H9 (cell line): ENCODE results near the gene MGAT4A. TPM values are rescaled to one million over a fixed set of nuclear protein-coding genes. Genes with fewer than 3 reads are reported as not detected.

Experiments used
- DNase-seq: peaks from one replicate; pipeline ENCODE4 v3.0.0-alpha.2; 2017
- H2AFZ ChIP-seq: one replicate; pipeline ENCODE4 v1.6.1; 2013; ENCODE audit warnings: mild to moderate bottlenecking, low read length, control low read depth, moderate library complexity
- H2AK5ac ChIP-seq: 2 replicates; pipeline ENCODE4 v1.6.1; 2013; ENCODE audit warnings: low read length, control low read depth, mixed read lengths; ENCODE audit not compliant: insufficient read length
- H2BK120ac ChIP-seq: one replicate; pipeline ENCODE4 v1.6.1; 2013; ENCODE audit warnings: low read depth, mild to moderate bottlenecking, low read length, control low read depth, inconsistent platforms; ENCODE audit not compliant: poor library complexity, severe bottlenecking
- H2BK12ac ChIP-seq: 2 replicates; pipeline ENCODE4 v1.6.1; 2013; ENCODE audit warnings: low read length, control low read depth, mixed read lengths, low read depth; ENCODE audit not compliant: insufficient read length
- H2BK15ac ChIP-seq: 2 replicates; pipeline ENCODE4 v1.6.1; 2013; ENCODE audit warnings: low read depth, low read length, control low read depth
- H2BK20ac ChIP-seq: one replicate; pipeline ENCODE4 v1.6.1; 2013; ENCODE audit warnings: low read depth, mild to moderate bottlenecking, low read length, control low read depth, inconsistent platforms; ENCODE audit not compliant: poor library complexity, severe bottlenecking
- H2BK5ac ChIP-seq: 2 replicates; pipeline ENCODE4 v1.6.1; 2013; ENCODE audit warnings: low read length, control low read depth, mixed read lengths; ENCODE audit not compliant: insufficient read length
- H3K14ac ChIP-seq: 2 replicates; pipeline ENCODE4 v1.6.1; 2013; ENCODE audit warnings: low read length, control low read depth; ENCODE audit not compliant: insufficient read depth
- H3K18ac ChIP-seq: 2 replicates; pipeline ENCODE4 v1.6.1; 2013; ENCODE audit warnings: low read depth, mild to moderate bottlenecking, mixed read lengths, low read length, control low read depth; ENCODE audit not compliant: insufficient read length
- H3K23ac ChIP-seq: 2 replicates; pipeline ENCODE4 v1.6.1; 2013; ENCODE audit warnings: low read length, control low read depth, mixed read lengths, low read depth; ENCODE audit not compliant: insufficient read length
- H3K23me2 ChIP-seq: 2 replicates; pipeline ENCODE4 v1.6.1; 2013; ENCODE audit warnings: low read depth, mild to moderate bottlenecking, mixed read lengths, low read length, control low read depth; ENCODE audit not compliant: insufficient read length, poor library complexity, severe bottlenecking
- H3K27ac ChIP-seq: 2 replicates; pipeline ENCODE4 v1.5.1; 2013; ENCODE audit warnings: low read length, control low read depth, mixed read lengths, low read depth; ENCODE audit not compliant: insufficient read length
- H3K27me3 ChIP-seq: 2 replicates; pipeline ENCODE4 v1.6.1; 2013; ENCODE audit warnings: low read length, control low read depth, inconsistent platforms; ENCODE audit not compliant: insufficient read depth
- H3K4ac ChIP-seq: 2 replicates; pipeline ENCODE4 v1.6.1; 2013; ENCODE audit warnings: low read depth, mild to moderate bottlenecking, control low read depth, inconsistent platforms, low read length, moderate library complexity
- H3K4me1 ChIP-seq: 2 replicates; pipeline ENCODE4 v1.6.1; 2013; ENCODE audit warnings: low read length, control low read depth, inconsistent platforms; ENCODE audit not compliant: insufficient read depth
- H3K4me2 ChIP-seq: 2 replicates; pipeline ENCODE4 v1.6.1; 2013; ENCODE audit warnings: low read length, control low read depth, mixed read lengths; ENCODE audit not compliant: insufficient read length, insufficient read depth
- H3K56ac ChIP-seq: 2 replicates; pipeline ENCODE4 v1.6.1; 2013; ENCODE audit warnings: low read depth, mild to moderate bottlenecking, mixed read lengths, low read length, control low read depth; ENCODE audit not compliant: insufficient read length
- H3K79me1 ChIP-seq: 2 replicates; pipeline ENCODE4 v1.6.1; 2013; ENCODE audit warnings: low read depth, mild to moderate bottlenecking, moderate library complexity, low read length, control low read depth, inconsistent platforms; ENCODE audit not compliant: insufficient read depth, poor library complexity, severe bottlenecking
- H3K79me2 ChIP-seq: 2 replicates; pipeline ENCODE4 v1.6.1; 2013; ENCODE audit warnings: low read length, control low read depth, inconsistent platforms; ENCODE audit not compliant: insufficient read depth
- H3K9ac ChIP-seq: 2 replicates; pipeline ENCODE4 v1.6.1; 2013; ENCODE audit warnings: low read length, control low read depth, mixed read lengths; ENCODE audit not compliant: insufficient read length; ENCODE audit errors: extremely low read depth
- H3K9me3 ChIP-seq: one replicate; pipeline ENCODE4 v1.6.1; 2013; ENCODE audit warnings: low read depth, low read length, inconsistent platforms; ENCODE audit not compliant: control insufficient read depth
- H3T11ph ChIP-seq: one replicate; pipeline ENCODE4 v1.6.1; 2013; ENCODE audit warnings: mild to moderate bottlenecking, low read length, control low read depth, inconsistent platforms
- H4K20me1 ChIP-seq: one replicate; pipeline ENCODE4 v1.6.1; 2013; ENCODE audit not compliant: control insufficient read depth, insufficient read length, insufficient read depth
- H4K5ac ChIP-seq: 2 replicates; pipeline ENCODE4 v1.6.1; 2013; ENCODE audit warnings: low read depth, mild to moderate bottlenecking, mixed read lengths, low read length, control low read depth; ENCODE audit not compliant: insufficient read length
- H4K8ac ChIP-seq: replicated peaks from 2 replicates; pipeline ENCODE4 v1.6.1; 2013; ENCODE audit warnings: low read length, control low read depth, mixed read lengths, low read depth; ENCODE audit not compliant: insufficient read length
- H4K91ac ChIP-seq: 2 replicates; pipeline ENCODE4 v1.6.1; 2013; ENCODE audit warnings: low read depth, mild to moderate bottlenecking, moderate library complexity, mixed read lengths, low read length, control low read depth; ENCODE audit not compliant: insufficient read length
- H3K27ac Mint-ChIP-seq, 3 experiments: 2 replicates in 2 of 3; 3 replicates in 1 of 3; pipeline ENCODE4 v1.8.0; 2020 to 2021; ENCODE audit warnings: mixed read lengths in 3 of 3, mild to moderate bottlenecking in 1 of 3, moderate library complexity in 1 of 3
- H3K27me3 Mint-ChIP-seq: 2 replicates; pipeline ENCODE4 v1.8.0; 2021; ENCODE audit warnings: low read depth, mild to moderate bottlenecking, moderate library complexity, mixed read lengths
- H3K36me3 Mint-ChIP-seq, 3 experiments: 2 replicates in 2 of 3; 3 replicates in 1 of 3; pipeline ENCODE4 v1.8.0; 2020 to 2021; ENCODE audit warnings: low read depth in 3 of 3, mixed read lengths in 3 of 3; ENCODE audit not compliant: insufficient read depth in 1 of 3
- H3K4me1 Mint-ChIP-seq, 2 experiments: 2 replicates each; pipeline ENCODE4 v1.8.0; 2020; ENCODE audit warnings: mixed read lengths in 2 of 2
- H3K4me3 Mint-ChIP-seq, 2 experiments: 2 replicates in 1 of 2; 3 replicates in 1 of 2; pipeline ENCODE4 v1.8.0; 2020 to 2021; ENCODE audit warnings: mild to moderate bottlenecking in 2 of 2, mixed read lengths in 2 of 2, moderate library complexity in 1 of 2
- H3K9me3 Mint-ChIP-seq, 2 experiments: 2 replicates in 1 of 2; 3 replicates in 1 of 2; pipeline ENCODE4 v1.8.0; 2020; ENCODE audit warnings: mild to moderate bottlenecking in 2 of 2, mixed read lengths in 2 of 2, moderate library complexity in 1 of 2
- CTCF ChIP-seq: fragments of 200-600 bp; sonication (generic); conservative IDR thresholded peaks from 3 replicates; pipeline ENCODE4 v1.8.0; 2021; ENCODE audit warnings: antibody characterized with exemption, mild to moderate bottlenecking
- WGBS: extraction: QIAGEN DNeasy Blood & Tissue Kit; methylation state at CpG from one replicate; pipeline ENCODE4 v1.1.7; 2013; ENCODE audit warnings: missing lambda C conversion rate, low lambda C conversion rate, mixed read lengths; ENCODE audit not compliant: insufficient read length; ENCODE audit errors: extremely low coverage; 5-methylcytosine and 5-hydroxymethylcytosine counted together
- total RNA-seq: library from RNA; stranded (reverse); gene quantifications from 2 replicates; pipeline ENCODE4 v1.2.1, GENCODE V29; 2021

MGAT4A gene
- total RNA-seq, 1 experiment from 2014 or later = 3.5 TPM

- Histone ChIP-seq H3K9ac (no peak overlapping the region), H3K4ac (no peak overlapping the region), H3K56ac (no peak overlapping the region), H3K27me3 (no peaks in the 10 kb centered on the region), H3K4me2 (no peak overlapping the region), H3T11ph (no peak overlapping the region), H2BK12ac (no peak overlapping the region), H4K20me1 (no peaks in the 10 kb centered on the region), H2AFZ (no peak overlapping the region), H3K79me2 (no peaks in the 10 kb centered on the region), H3K14ac (peak overlapping the region; percentile 50; the same call in 1 of the 2 replicates), H3K23ac (no peak overlapping the region), H3K79me1 (no peaks in the 10 kb centered on the region), H2AK5ac (no peak overlapping the region), H4K91ac (no peak overlapping the region), H2BK120ac (no peak overlapping the region), H4K5ac (no peak overlapping the region), H3K18ac (no peak overlapping the region), H4K8ac (no peak overlapping the region), H2BK15ac (no peak overlapping the region), H3K4me1 (no peaks in the 10 kb centered on the region), H3K23me2 (no peaks in the 10 kb centered on the region), H3K9me3 (no peaks in the 10 kb centered on the region), H3K27ac (no peak overlapping the region), H2BK20ac (no peak overlapping the region), H2BK5ac (no peak overlapping the region)
- H3K27ac Mint-ChIP-seq = no peak overlapping the region
- no peak overlapping the region for H3K4me3 Mint-ChIP-seq
- WGBS = no CpG with 5 or more reads among the region's 4 CpGs
- H3K27me3 Mint-ChIP-seq = peaks cover 38% of the 10 kb centered on the region
- H3K4me1 Mint-ChIP-seq = 0 out of 4 replicates have a peak, but pooled peaks cover 0 to 2% of the 10 kb centered on the region in 2 experiments
- no peak for TF ChIP-seq CTCF
- no peaks in the 10 kb centered on the region for H3K36me3 Mint-ChIP-seq
- no peak for DNase-seq
- peaks cover 0 to under 1% of the 10 kb centered on the region in 2 experiments; a peak in 1 of 5 replicates for H3K9me3 Mint-ChIP-seq
Observed at GRCh38 chr2:98737848-98738247, 6.9 kb upstream of the MGAT4A start.
